LoVo (cell line): ENCODE data around the gene ZC3H18.

Experiments
- DNase-seq: peaks from one replicate; pipeline ENCODE4 v3.0.0-alpha.2; 2016; ENCODE audit warnings: low spot score

ZC3H18 gene

DNA sequence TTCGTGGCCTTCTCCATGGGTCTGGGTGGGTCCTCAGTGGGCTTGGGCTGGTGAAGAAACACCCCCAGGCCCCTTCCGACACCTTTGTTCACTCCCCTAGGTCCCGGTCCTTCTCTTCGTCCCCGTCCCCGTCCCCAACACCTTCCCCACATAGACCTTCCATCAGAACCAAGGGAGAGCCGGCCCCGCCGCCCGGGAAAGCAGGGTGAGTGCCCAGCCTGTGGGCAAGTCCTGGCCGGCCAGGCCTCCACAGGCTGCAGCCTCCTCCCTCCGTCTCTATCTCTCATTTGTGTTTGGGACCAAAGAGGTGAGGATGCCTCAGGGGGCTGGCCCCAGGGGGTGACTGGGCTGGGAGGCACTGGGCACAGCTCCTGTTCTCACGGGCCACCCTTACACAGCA, 53.7 kb downstream of the ZC3H18 start:
- DNase-seq, result no peak

GRCh38 chr16:88624481-88624880, 54.3 kb downstream of the ZC3H18 start:
- no peak for DNase-seq

DNA sequence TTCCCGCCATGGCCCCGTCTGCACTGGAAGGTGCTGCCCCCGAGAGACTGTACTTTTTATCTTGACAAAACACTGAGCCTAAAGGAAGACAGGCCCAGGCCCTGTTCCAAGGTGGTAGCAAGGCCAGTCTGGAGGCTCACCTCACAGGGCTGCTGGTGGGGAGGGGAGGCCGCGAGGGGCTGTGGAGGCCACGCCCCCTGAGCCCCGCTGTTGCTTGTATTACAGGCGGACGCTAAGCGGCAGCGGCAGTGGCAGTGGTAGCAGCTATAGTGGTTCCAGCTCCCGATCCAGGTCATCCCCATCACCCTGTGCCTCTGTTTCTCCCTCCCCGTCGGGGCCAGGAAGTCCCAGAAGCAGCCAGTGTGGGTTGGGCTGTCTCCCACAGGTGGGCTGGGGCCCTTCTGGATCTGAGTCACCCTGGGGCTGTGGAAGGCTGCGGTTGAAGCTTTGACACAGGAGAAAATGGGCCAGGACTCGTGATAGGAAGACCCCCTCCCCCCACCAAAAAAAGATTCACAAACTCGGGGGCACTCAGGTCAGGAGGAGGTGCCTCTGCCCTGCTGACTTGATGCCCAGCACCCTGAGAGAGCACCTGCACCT, 54.9 kb downstream of the ZC3H18 start:
- no peak for DNase-seq

DNA sequence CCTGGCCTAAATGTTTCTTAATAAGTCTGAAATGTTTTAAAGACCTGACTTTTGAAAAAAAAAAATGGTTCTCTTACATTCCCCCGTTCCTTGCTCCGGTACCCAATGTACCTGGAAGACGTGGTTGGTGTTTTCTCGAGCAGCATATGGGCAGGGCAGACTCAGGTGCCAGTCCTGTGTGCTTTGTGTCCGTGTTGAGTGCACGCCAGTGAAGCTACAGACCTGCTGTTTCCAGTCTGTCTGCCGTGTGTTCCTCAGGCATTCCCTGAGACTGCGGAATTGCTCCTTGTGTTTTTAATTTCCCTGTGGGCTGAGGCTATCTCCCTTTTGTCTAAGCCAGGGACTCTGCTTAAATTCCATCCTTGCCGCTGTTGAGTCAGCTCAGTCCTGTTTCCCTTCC, 56.4 kb downstream of the ZC3H18 start:
- no peak for DNase-seq

DNA sequence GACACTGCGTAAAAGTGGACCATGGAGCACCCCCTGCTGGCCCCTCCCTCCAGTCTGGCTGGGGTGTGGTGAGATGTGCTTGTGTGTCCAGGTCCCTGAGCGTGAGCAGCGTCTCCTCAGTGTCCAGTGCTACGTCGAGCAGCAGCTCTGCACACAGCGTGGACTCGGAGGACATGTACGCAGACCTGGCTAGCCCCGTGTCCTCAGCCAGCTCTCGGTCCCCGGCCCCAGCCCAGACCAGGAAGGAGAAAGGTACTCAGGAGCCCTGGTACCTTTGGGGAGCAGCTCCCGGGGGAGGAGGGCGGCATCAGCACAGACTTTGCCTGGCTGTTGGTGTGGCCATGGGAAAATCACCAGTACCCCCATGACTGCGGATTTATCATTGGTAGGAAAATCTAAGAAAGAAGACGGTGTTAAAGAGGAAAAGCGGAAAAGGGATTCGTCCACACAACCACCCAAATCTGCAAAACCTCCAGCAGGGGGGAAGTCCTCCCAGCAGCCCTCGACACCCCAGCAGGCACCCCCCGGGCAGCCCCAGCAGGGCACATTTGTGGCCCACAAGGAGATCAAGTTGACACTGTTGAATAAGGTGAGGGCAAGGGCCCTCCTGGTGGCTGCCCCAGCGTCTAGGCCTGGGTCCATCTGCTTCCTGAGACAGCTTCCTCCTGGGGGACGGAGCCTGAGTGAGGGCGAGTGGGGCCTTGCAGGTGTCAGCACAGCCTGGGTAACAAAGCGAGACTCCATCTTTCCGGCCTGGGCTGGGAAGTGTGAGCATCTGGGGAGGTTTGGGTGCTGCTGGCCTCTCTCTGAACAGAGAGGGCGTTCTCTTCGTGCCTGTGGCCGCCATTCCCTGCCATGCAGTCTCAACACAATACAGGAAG, 57.6 kb downstream of the ZC3H18 start:
- no peak for DNase-seq

DNA sequence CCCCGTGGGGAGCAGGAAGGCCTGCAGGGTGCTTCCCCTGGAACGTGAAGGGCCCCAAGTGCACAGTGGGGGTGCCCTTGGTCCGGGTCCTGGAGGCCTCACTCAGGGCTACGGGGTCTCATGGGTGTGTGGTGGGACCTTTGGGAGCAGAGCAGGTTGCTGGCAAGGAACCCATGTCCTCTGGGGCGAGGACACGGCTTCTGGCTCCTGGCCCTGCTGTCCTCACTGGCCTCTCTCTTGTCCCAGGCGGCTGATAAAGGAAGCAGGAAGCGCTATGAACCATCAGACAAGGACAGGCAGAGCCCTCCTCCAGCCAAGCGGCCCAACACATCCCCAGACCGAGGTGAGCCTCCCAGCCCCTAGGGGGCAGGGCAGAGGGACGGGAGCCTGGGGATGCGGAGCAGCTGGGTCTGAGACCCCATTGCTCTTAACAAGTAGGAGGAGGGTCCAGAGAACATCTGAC, 58.3 kb downstream of the ZC3H18 start:
- no peak for DNase-seq

DNA sequence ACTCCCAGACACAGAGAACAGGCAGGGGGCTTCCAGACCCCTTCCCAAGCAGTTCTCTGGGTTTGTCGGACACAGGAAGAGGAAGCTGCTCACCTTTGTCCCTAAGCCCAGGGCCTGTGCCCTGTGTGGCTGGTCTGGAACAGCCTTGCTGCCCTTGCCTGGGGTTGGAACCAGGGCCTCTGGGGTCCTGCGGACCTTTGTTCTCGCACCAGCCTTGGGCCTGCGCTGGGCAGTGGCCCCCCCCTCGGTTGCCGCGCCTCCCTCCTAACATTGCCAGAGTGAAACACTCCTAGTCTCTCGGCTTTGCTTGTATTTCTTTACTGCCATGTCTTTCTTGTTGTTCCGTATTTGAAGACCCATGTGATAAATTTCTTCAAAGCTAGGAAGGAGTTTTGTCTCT, 59.6 kb downstream of the ZC3H18 start:
- no peak for DNase-seq

DNA sequence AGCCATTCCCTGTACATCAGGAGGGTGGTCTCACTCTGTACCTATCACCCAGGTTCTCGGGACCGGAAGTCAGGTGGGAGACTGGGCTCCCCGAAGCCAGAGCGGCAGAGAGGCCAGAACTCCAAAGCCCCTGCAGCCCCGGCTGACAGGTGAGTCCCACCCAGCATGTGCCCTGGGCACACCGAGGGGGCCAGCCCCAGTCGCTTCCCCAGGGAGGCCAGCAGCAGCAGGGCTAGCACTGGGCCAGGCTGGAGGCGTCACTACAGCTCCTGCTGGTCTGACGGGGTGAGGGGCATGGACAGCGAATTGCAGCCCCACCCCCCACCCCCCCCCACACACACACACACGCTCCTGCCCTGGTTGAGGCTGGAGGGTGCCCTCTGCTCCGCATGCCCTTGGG, 60.2 kb downstream of the ZC3H18 start:
- DNase-seq, result no peak

DNA sequence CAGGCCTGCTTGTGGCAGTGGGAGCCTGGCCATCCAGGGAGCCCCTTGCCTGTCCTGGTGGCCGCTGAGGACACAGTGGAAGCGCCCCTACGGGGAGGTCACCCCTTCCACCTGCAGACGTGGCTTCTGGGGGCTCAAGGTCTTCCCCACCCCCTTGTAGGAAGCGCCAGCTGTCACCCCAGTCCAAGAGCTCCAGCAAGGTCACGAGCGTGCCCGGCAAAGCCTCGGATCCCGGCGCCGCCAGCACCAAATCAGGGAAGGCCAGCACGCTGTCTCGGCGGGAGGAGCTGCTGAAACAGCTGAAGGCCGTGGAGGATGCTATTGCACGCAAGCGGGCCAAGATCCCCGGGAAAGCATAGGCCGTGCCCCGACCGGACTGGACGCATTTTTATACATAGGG, 60.7 kb downstream of the ZC3H18 start:
- DNase-seq, result no peak

- DNase-seq, result no peak
Observed at GRCh38 chr16:88631384-88631783, 61.2 kb downstream of the ZC3H18 start.

DNA sequence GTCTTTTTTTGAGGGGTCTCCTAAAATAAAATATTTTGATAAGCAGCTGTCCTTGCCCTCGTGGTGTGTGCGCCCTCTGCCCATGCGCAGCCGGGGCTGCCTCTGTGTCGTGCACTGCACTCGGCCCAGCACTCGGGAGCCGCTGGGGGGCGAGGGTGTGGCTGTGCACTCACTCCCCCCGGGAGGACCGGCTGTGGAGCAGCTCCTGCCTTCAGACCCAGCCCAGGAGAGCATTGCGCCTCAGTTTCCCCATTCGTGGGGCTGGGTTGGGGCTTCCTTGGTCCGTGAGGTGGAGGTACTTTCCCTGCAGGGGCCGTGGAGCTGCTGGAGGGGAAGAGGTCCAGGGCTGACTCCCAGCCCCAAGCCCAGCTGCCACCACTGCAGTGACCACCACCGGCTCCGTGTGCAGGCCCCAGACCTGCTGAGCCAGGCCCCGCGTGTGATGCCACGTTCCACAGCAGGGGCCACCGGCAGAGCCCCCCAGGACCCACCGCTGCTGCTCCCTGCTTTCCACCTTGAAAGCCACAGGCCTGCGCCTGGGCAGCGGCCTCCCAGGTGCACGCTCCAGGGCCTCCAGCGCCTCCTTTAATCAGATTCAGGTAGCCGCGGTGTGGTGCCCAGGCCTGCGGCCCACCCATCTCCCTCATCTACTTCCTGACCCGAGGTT, 61.9 kb downstream of the ZC3H18 start:
- no peak for DNase-seq

GRCh38 chr16:88632587-88632930, 62.4 kb downstream of the ZC3H18 start:
- DNase-seq, result no peak

DNA sequence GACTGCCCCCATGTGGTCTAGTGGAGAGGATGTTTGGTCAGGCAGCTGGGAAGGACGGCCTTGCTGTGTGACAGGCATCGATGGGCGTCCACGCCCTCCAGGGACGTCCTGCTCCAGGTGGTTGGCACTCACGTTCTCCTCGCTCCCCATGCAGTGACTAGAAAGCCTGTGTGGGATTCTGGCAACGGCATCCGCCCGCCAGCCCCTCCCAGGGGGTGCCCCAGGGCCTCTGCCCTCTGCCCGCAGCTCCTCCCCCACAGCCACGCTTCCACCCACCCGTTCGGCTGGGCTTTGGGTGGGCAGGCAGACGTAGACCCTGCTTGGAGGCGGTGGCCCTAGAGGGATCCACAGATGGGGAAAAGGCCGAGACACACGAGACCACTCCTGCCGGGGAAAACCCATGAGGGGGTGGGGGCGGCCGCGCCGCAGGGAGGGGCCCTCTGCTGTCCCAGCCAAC, 63.5 kb downstream of the ZC3H18 start:
- DNase-seq, result no peak

GRCh38 chr16:88634141-88634993, 64.2 kb downstream of the ZC3H18 start:
- DNase-seq, result no peak

- DNase-seq, result no peak
Observed at GRCh38 chr16:88634994-88635670, 64.9 kb downstream of the ZC3H18 start.

GRCh38 chr16:88635671-88636319, 65.6 kb downstream of the ZC3H18 start:
- no peak for DNase-seq

- DNase-seq, result no peak
Observed at GRCh38 chr16:88636488-88637265, 66.5 kb downstream of the ZC3H18 start.

DNA sequence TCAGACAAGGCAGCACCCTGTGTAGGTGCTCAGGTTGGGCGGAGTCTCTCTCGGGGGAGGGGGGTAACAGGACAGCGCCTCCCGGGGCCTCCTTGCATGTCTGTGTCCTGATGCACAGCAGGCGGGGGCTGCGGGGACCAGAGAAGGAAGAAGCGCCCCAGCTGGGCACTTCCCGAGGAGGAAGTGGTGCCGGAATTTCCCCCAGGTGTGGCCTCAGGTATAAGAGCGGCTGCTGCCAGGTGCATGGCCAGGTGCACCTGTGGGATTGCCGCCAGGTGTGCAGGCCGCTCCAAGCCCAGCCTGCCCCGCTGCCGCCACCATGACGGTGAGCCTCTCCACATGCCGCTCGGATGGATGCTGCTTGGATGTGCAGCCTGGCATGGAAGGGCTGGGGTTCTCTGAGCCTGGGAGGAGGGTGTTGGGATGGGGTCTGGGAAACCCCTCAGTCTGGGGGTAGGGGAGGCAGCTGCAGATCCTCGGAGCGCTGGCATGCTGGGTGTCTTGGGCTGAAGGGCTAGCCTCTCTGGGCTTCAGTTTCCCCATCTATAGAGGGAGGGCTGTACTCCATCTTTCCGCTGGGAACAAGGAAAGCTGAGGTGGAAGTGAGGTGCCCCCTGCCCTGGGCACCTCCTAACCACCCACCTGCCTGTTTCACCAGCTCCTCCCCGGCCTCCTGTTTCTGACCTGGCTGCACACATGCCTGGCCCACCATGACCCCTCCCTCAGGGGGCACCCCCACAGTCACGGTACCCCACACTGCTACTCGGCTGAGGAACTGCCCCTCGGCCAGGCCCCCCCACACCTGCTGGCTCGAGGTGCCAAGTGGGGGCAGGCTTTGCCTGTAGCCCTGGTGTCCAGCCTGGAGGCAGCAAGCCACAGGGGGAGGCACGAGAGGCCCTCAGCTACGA, 68.4 kb downstream of the ZC3H18 start, which contains the start of gene IL17C:
TSS of gene IL17C (plus strand) at position 250 of the 908 bp plus-strand sequence. CDS start at position 320, 70 bp downstream.
- DNase-seq, result no peak
